ENCODE results near the gene MAPK8IP2.
"Not testable (repeated sequence)": the region's sequence is repeated elsewhere in the genome, so short reads cannot be mapped to it uniquely, and the experiment has no call there.

The MAPK8IP2 gene

GRCh38 chr22:50601669-50602337 is 1.2 kb downstream of the MAPK8IP2 start:
- DNase-seq, result no peak

- no peak for DNase-seq
Measured at GRCh38 chr22:50602338-50602700, 1.7 kb downstream of the MAPK8IP2 start.

- no peak for DNase-seq
Measured at GRCh38 chr22:50603511-50604255, 3.1 kb downstream of the MAPK8IP2 start.

- DNase-seq, result no peak
Measured at GRCh38 chr22:50604256-50605001, 3.8 kb downstream of the MAPK8IP2 start.

- no peak for DNase-seq
Measured at GRCh38 chr22:50605002-50605612, 4.5 kb downstream of the MAPK8IP2 start.

GRCh38 chr22:50605613-50606074 is 5.1 kb downstream of the MAPK8IP2 start:
- no peak for DNase-seq

GRCh38 chr22:50606165-50606945 is 5.8 kb downstream of the MAPK8IP2 start:
- DNase-seq, result no peak

GRCh38 chr22:50606946-50607658 is 6.5 kb downstream of the MAPK8IP2 start:
- no peak for DNase-seq

- no peak for DNase-seq
Measured at GRCh38 chr22:50607659-50608020, 7.0 kb downstream of the MAPK8IP2 start.

GRCh38 chr22:50608058-50608840 is 7.7 kb downstream of the MAPK8IP2 start:
- not testable (repeated sequence) for DNase-seq

GRCh38 chr22:50608996-50609395 is 8.4 kb downstream of the MAPK8IP2 start:
- no peak for DNase-seq

- no peak for DNase-seq
Measured at GRCh38 chr22:50609599-50609998, 9.0 kb downstream of the MAPK8IP2 start.

GRCh38 chr22:50610041-50610451 is 9.5 kb downstream of the MAPK8IP2 start:
- DNase-seq, result no peak

GRCh38 chr22:50610581-50610980 is 10.0 kb downstream of the MAPK8IP2 start:
- no peak for DNase-seq

- no peak for DNase-seq
Measured at GRCh38 chr22:50611341-50612060, 10.9 kb downstream of the MAPK8IP2 start.

GRCh38 chr22:50612168-50612527 is 11.6 kb downstream of the MAPK8IP2 start:
- no peak for DNase-seq

- no peak for DNase-seq
Measured at GRCh38 chr22:50612528-50613221, 12.1 kb downstream of the MAPK8IP2 start.

- DNase-seq, result peak; percentile 10
Measured at GRCh38 chr22:50613291-50613981, 12.8 kb downstream of the MAPK8IP2 start.

GRCh38 chr22:50614296-50614695 is 13.7 kb downstream of the MAPK8IP2 start:
- DNase-seq, result not testable (repeated sequence)
